ENCODE data around the gene UGT2B15.
"Not testable (repeated sequence)": the region's sequence is repeated elsewhere in the genome, so short reads cannot be mapped to it uniquely, and the experiment has no call there.

The UGT2B15 gene

GRCh38 chr4:68673143-68673542 lies 2.7 kb upstream of the UGT2B15 start:
- no peaks in the 10 kb centered on the region for H3K36me3 ChIP-seq
- no peak overlapping the region for H3K27ac ChIP-seq
- DNase-seq = no peak
- H3K4me3 ChIP-seq (ENCODE audit: low read depth, low read length) = no peak overlapping the region
- H3K9me3 ChIP-seq (ENCODE audit: severe bottlenecking) = no peaks in the 10 kb centered on the region
- TF ChIP-seq, protein P1, sequence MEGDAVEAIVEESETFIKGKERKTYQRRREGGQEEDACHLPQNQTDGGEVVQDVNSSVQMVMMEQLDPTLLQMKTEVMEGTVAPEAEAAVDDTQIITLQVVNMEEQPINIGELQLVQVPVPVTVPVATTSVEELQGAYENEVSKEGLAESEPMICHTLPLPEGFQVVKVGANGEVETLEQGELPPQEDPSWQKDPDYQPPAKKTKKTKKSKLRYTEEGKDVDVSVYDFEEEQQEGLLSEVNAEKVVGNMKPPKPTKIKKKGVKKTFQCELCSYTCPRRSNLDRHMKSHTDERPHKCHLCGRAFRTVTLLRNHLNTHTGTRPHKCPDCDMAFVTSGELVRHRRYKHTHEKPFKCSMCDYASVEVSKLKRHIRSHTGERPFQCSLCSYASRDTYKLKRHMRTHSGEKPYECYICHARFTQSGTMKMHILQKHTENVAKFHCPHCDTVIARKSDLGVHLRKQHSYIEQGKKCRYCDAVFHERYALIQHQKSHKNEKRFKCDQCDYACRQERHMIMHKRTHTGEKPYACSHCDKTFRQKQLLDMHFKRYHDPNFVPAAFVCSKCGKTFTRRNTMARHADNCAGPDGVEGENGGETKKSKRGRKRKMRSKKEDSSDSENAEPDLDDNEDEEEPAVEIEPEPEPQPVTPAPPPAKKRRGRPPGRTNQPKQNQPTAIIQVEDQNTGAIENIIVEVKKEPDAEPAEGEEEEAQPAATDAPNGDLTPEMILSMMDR (IDR thresholded peaks at IDR 0.05; ENCODE audit: low read depth, low read length) = no peak
- no peaks in the 10 kb centered on the region for H3K27me3 ChIP-seq (ENCODE audit: insufficient read depth, low read depth, severe bottlenecking)

DNA sequence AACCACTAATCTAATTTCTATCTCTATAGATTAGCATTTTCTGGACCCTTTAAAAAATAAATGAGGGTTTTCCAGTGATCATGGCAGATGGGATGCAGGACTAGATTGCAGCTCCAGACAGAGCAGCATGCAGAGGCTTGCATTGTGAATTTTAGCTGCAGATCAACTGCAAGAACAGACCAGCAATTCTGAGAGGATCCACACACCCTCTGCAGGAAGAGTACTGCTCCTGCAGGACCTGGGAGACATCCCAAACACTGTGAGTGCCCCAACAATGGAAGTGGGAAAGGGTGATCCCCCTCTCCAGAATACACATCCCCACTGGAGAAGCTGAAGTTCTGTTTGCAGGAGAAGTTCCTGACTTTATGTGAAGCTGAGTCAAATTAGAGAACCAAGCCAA lies 765 bp upstream of the UGT2B15 start:
- TF ChIP-seq, protein P1 (IDR thresholded peaks at IDR 0.05; ENCODE audit: low read depth, low read length) = peak; percentile 33
- not testable (repeated sequence) for H3K36me3 ChIP-seq; H3K9me3 ChIP-seq (ENCODE audit: severe bottlenecking); H3K4me3 ChIP-seq (ENCODE audit: low read depth, low read length); H3K27me3 ChIP-seq (ENCODE audit: insufficient read depth, low read depth, severe bottlenecking); DNase-seq; H3K27ac ChIP-seq

DNA sequence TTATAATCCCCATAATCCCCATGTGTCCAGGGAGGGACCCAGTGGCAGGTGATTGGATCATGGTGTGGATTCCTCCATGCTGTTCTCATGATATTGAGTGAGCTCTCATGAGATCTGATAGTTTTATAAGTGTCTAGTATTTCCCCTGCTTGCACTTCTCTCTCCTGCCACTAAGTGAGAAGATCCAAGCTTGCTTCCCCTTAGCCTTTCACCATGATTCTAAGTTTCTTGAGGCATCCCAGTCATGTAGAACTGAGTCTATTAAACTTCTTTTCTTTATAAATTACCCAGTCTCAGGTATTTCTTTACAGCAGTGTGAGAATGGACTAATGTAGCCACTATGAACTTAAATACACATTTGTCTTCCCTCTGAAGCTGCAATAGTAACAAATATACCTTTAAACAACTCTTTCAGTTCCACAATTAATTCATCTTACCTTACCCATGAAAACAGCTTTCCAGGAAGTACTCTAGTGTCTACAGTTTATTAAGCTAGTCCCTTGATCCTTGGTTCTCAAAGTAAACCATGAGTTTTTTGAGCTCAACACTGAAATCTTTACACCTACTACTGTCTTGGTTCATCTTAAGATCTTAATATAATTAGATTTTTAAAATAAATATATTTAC lies 1.8 kb downstream of the UGT2B15 start:
- not testable (repeated sequence) for DNase-seq; H3K9me3 ChIP-seq (ENCODE audit: severe bottlenecking); H3K36me3 ChIP-seq

GRCh38 chr4:68667551-68667950 lies 2.9 kb downstream of the UGT2B15 start:
- H3K4me3 ChIP-seq (ENCODE audit: low read depth, low read length); H3K27ac ChIP-seq; H3K36me3 ChIP-seq; DNase-seq; H3K9me3 ChIP-seq (ENCODE audit: severe bottlenecking); H3K27me3 ChIP-seq (ENCODE audit: insufficient read depth, low read depth, severe bottlenecking): not testable (repeated sequence)

More for the DNA sequence above, 1.8 kb downstream of the UGT2B15 start:
- not testable (repeated sequence) for H3K27me3 ChIP-seq (ENCODE audit: insufficient read depth, low read depth, severe bottlenecking); H3K27ac ChIP-seq; H3K4me3 ChIP-seq (ENCODE audit: low read depth, low read length)

DNA sequence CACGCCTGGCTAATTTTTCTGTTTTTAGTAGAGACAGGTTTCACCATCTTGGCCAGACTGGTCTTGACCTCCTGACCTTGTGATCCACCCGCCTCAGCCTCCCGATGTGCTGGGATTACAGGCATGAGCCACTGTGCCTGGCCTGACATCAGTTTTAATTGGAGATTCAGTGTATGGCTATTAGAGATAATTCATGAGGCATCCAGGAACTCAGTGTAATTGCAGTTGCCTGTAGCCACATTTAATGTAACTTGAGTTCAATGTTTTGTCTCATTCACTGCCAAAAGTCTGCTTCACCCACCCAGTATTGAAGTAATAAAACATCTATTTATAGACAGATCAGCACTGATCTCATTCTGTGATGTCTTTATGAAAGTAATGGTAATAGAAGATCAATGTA lies 5.7 kb downstream of the UGT2B15 start:
- not testable (repeated sequence) for DNase-seq; H3K36me3 ChIP-seq; H3K4me3 ChIP-seq (ENCODE audit: low read depth, low read length); H3K27me3 ChIP-seq (ENCODE audit: insufficient read depth, low read depth, severe bottlenecking); H3K27ac ChIP-seq; H3K9me3 ChIP-seq (ENCODE audit: severe bottlenecking)

GRCh38 chr4:68662836-68663574 lies 7.4 kb downstream of the UGT2B15 start:
- H3K27me3 ChIP-seq (ENCODE audit: insufficient read depth, low read depth, severe bottlenecking); H3K27ac ChIP-seq; H3K9me3 ChIP-seq (ENCODE audit: severe bottlenecking); DNase-seq; H3K36me3 ChIP-seq; H3K4me3 ChIP-seq (ENCODE audit: low read depth, low read length): not testable (repeated sequence)

DNA sequence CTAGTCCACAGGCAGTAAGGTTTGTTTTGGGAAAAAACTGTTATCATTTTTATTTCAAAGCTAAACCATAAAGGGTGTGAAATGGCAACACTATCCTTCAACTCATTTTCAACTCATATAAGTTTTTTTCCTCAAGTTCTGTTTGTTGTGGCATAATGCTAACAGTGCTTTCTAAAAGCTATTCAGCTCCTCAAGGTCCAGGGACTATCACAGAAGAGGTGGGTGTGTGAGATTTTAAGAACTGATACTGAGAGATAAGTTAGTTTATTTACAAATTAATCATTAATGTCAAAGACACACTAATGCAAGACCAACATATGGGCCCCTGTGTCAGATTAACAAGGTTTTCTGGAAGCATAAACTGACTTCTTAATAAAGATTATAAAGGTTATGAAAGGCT lies 11.8 kb downstream of the UGT2B15 start:
- no peak overlapping the region for H3K27ac ChIP-seq
- TF ChIP-seq, protein P1 (IDR thresholded peaks at IDR 0.05; ENCODE audit: low read depth, low read length) = no peak

GRCh38 chr4:68657022-68657594 lies 13.3 kb downstream of the UGT2B15 start:
- H3K27me3 ChIP-seq (ENCODE audit: insufficient read depth, low read depth, severe bottlenecking); H3K9me3 ChIP-seq (ENCODE audit: severe bottlenecking); DNase-seq; H3K27ac ChIP-seq; H3K36me3 ChIP-seq; H3K4me3 ChIP-seq (ENCODE audit: low read depth, low read length): not testable (repeated sequence)

More for the DNA sequence above, 11.8 kb downstream of the UGT2B15 start:
- H3K36me3 ChIP-seq = no peaks in the 10 kb centered on the region
- H3K9me3 ChIP-seq (ENCODE audit: severe bottlenecking) = no peaks in the 10 kb centered on the region
- no peaks in the 10 kb centered on the region for H3K27me3 ChIP-seq (ENCODE audit: insufficient read depth, low read depth, severe bottlenecking)
- no peak overlapping the region for H3K4me3 ChIP-seq (ENCODE audit: low read depth, low read length)
- no peak for DNase-seq

GRCh38 chr4:68656445-68656973 lies 13.9 kb downstream of the UGT2B15 start:
- not testable (repeated sequence) for H3K27me3 ChIP-seq (ENCODE audit: insufficient read depth, low read depth, severe bottlenecking); H3K9me3 ChIP-seq (ENCODE audit: severe bottlenecking); H3K4me3 ChIP-seq (ENCODE audit: low read depth, low read length); DNase-seq; H3K36me3 ChIP-seq; H3K27ac ChIP-seq

All from WERI-Rb-1 (cell line).